Spleen (tissue), 13 donors: ENCODE data around the gene MAG. TPM values are rescaled to one million over a fixed set of nuclear protein-coding genes. Genes with fewer than 3 reads are reported as not detected.

Source experiments
- DNase-seq: peaks from one replicate; pipeline ENCODE4 v3.0.0-alpha.2; 2020
- H3K27ac ChIP-seq, 8 donors: fragments of 200-600 bp; sonication (generic) in 7 of 8; 1 replicate in 4 of 8; 2 replicates in 4 of 8; pipeline versions ENCODE4 v1.5.0 to v1.8.0; 2016 to 2021; ENCODE audit warnings: inconsistent platforms in 4 of 8, mild to moderate bottlenecking in 4 of 8, moderate library complexity in 1 of 8
- H3K27me3 ChIP-seq, 7 donors: fragments of 200-600 bp; sonication (generic) in 6 of 7; replicated peaks in 1 of 7; 1 replicate in 4 of 7; 2 replicates in 3 of 7; pipeline versions ENCODE4 v1.5.0 to v1.8.0; 2016 to 2021; ENCODE audit warnings: inconsistent platforms in 3 of 7, mild to moderate bottlenecking in 1 of 7
- H3K36me3 ChIP-seq, 6 donors: fragments of 200-600 bp; sonication (generic) in 5 of 6; 1 replicate in 4 of 6; 2 replicates in 2 of 6; pipeline versions ENCODE4 v1.5.0 to v1.8.0; 2016 to 2021; ENCODE audit warnings: inconsistent platforms in 2 of 6
- H3K4me1 ChIP-seq, 6 donors: fragments of 200-600 bp; sonication (generic) in 5 of 6; 1 replicate in 3 of 6; 2 replicates in 3 of 6; pipeline versions ENCODE4 v1.5.0 to v1.8.0; 2016 to 2021; ENCODE audit warnings: inconsistent platforms in 3 of 6
- H3K4me3 ChIP-seq, 8 donors: fragments of 200-600 bp; sonication (generic) in 7 of 8; 1 replicate in 4 of 8; 2 replicates in 4 of 8; pipeline versions ENCODE4 v1.5.0 to v1.8.0; 2016 to 2021; ENCODE audit warnings: inconsistent platforms in 4 of 8, mild to moderate bottlenecking in 4 of 8, moderate library complexity in 2 of 8
- H3K9me3 ChIP-seq, 8 donors: fragments of 200-600 bp; sonication (generic) in 7 of 8; 1 replicate in 4 of 8; 2 replicates in 4 of 8; pipeline versions ENCODE4 v1.5.0 to v1.8.0; 2016 to 2021; ENCODE audit warnings: inconsistent platforms in 4 of 8
- POLR2A ChIP-seq, 3 donors: fragments of 450-650 bp; IDR thresholded peaks; one replicate each; pipeline ENCODE4 v1.5.1; 2017; ENCODE audit warnings: antibody characterized with exemption in 3 of 3, mild to moderate bottlenecking in 1 of 3
- POLR2AphosphoS5 ChIP-seq, 3 donors: sonication (generic); formaldehyde crosslinking; IDR thresholded peaks; one replicate each; pipeline ENCODE4 v1.5.1; 2017; ENCODE audit warnings: antibody characterized with exemption in 3 of 3
- WGBS, 5 donors: extraction: QIAGEN DNeasy Blood & Tissue Kit in 3 of 5; methylation state at CpG; one replicate each; pipeline versions ENCODE4 v1.1.5 to v1.1.7; 2013 to 2018; 5-methylcytosine and 5-hydroxymethylcytosine counted together
- intact Hi-C: fragments of 100-400 bp; cut with DNase I; formaldehyde crosslinking; loops from one replicate; pipeline ENCODE4 v1.15.0; 2023; ENCODE audit warnings: low total_unique reads
- long read RNA-seq, 2 donors: transcript quantifications; one replicate each; lab custom pipeline, GENCODE V29; 2026
- polyA plus RNA-seq, 3 donors: library from polyadenylated mRNA; stranded (reverse); fragments of 200-250 nt; gene quantifications; one replicate each; pipeline ENCODE4 v1.2.1, GENCODE V29; 2013
- total RNA-seq, 7 donors: library from RNA; depleted of rRNA in 3 of 7; stranded (reverse); fragments of >200 nt in 3 of 7; fragmentation: NEBNext Ultra II Directional in 4 of 7; extraction: Animal tissue kit (Norgen Biotek cat#: 25700) in 4 of 7; gene quantifications; one replicate each; pipeline versions ENCODE4 v1.1.0 to v1.2.1, GENCODE V29; 2016 to 2021
- TF ChIP-seq, protein P1 (sequence below), 11 experiments: fragments of 200-600 bp in 7 of 11; fragments of 450-650 bp in 4 of 11; sonication (generic) in 4 of 11; IDR thresholded peaks in 8 of 11; conservative IDR thresholded peaks in 3 of 11; 1 replicate in 7 of 11; 2 replicates in 4 of 11; pipeline versions ENCODE4 v1.4.0 to v1.8.0; 2016 to 2021; ENCODE audit warnings: antibody characterized with exemption in 11 of 11, inconsistent platforms in 4 of 11, mild to moderate bottlenecking in 1 of 11
- donor health status: healthy with polysubstance abuse.
- donor health status: DM: no; HTN: no; CAD: no; lungs with moderate emphysema.
- donor health status: DM: no; HTN: no; CAD: no.
- donor health status: Bipolar disorder and iron deficiency.
- donor health status: healthy.
- donor health status: DM: no; HTN: no; CAD: no.
- donor health status: DM: yes; HTN: yes; CAD: no.

MAG gene, protein sequence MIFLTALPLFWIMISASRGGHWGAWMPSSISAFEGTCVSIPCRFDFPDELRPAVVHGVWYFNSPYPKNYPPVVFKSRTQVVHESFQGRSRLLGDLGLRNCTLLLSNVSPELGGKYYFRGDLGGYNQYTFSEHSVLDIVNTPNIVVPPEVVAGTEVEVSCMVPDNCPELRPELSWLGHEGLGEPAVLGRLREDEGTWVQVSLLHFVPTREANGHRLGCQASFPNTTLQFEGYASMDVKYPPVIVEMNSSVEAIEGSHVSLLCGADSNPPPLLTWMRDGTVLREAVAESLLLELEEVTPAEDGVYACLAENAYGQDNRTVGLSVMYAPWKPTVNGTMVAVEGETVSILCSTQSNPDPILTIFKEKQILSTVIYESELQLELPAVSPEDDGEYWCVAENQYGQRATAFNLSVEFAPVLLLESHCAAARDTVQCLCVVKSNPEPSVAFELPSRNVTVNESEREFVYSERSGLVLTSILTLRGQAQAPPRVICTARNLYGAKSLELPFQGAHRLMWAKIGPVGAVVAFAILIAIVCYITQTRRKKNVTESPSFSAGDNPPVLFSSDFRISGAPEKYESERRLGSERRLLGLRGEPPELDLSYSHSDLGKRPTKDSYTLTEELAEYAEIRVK
- 10 to 100 TPM in 3 of 7 donors, under 1 TPM in 2, not detected in 2; 0.26 to 55.2 (median 35.1) TPM for total RNA-seq
- polyA plus RNA-seq, result under 1 TPM; 0.07 to 0.42 (median 0.16) TPM
- long read RNA-seq, donor 1, result 0 reads
- long read RNA-seq, donor 2, result 0 reads

DNA sequence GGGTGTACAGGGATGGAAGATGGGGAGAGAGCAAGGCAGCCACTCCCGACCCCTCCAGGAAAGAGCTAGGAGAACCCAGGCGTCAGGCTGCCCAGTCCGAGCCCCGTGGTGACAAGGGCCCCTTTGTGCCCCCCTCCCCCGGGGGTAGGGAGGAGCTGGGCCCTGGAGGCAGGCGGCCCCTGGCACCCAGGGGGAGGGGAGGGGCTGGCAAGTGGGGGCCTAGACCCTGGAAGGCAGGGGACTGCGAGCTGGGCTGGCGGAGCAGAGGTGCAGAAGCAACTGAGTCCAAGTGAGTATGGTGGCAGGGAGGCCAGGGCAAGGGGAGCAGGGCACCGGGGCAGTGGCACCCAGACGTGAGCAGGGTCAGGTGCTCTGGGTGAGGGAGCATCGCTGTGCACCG is at the start of gene MAG:
TSS of gene MAG (plus strand) at position 246 of the 400 bp plus-strand sequence. CDS start 3,248 bp downstream, outside the sequence.
- Histone ChIP-seq H3K4me1 (peaks cover 7 to 22% (median 17%) of the 10 kb centered on the region in 6 donors), H3K4me3 (no peak within 1 kb of the TSS), H3K27ac (no peak within 1 kb of the TSS), H3K27me3 (peaks cover 0 to 17% (median 0%) of the 10 kb centered on the region in 7 donors), H3K36me3 (no peaks in the 10 kb centered on the region), H3K9me3 (no peaks in the 10 kb centered on the region)
- no peak for DNase-seq
- WGBS, 5 donors, result 71 to 84% (median 79%) methylated on average over 12 of the region's 12 CpGs
- TF ChIP-seq, protein P1, sequence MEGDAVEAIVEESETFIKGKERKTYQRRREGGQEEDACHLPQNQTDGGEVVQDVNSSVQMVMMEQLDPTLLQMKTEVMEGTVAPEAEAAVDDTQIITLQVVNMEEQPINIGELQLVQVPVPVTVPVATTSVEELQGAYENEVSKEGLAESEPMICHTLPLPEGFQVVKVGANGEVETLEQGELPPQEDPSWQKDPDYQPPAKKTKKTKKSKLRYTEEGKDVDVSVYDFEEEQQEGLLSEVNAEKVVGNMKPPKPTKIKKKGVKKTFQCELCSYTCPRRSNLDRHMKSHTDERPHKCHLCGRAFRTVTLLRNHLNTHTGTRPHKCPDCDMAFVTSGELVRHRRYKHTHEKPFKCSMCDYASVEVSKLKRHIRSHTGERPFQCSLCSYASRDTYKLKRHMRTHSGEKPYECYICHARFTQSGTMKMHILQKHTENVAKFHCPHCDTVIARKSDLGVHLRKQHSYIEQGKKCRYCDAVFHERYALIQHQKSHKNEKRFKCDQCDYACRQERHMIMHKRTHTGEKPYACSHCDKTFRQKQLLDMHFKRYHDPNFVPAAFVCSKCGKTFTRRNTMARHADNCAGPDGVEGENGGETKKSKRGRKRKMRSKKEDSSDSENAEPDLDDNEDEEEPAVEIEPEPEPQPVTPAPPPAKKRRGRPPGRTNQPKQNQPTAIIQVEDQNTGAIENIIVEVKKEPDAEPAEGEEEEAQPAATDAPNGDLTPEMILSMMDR (IDR thresholded peaks at IDR 0.05 in 8 of 11, conservative IDR thresholded peaks at IDR 0.05 in 3 of 11), result no peak
- TF ChIP-seq POLR2AphosphoS5 (IDR thresholded peaks at IDR 0.05) (no peak), POLR2A (IDR thresholded peaks at IDR 0.05) (no peak)
- intact Hi-C loops, result no loop called here

DNA sequence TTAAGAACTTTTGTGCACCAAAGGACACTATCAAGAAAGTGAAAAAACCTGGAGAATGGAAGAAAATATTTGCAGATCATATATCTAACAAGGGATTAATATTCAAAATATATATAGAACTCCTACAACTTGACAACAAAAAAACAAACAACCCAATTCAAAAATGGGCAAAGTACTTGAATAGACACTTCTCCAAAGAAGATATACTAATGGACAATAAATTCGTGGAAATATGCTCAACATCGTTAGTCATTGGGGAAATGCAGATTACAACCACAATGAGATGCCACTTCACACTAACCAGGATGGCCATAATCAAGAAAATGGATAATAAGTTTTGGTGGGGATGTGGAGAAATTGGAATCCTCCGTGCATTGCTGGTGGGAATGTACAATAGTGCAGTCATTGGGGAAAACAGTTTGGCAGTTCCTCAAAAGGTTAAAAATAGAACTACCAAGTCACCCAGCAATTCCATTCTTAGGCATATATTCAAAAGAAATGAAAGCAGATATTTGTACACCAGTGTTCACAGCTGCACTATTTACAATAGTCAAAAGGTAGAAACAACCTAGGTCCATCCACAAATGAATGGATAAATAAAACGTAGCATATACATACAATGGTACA is 45.4 kb upstream of the MAG start:
- intact Hi-C loops, result no loop called here
- peaks cover 0 to 43% (median 11%) of the 10 kb centered on the region in 7 donors for H3K27me3 ChIP-seq
- WGBS, 5 donors, result 59 to 69% (median 64%) methylated on average over 4 of the region's 4 CpGs
- H3K4me1 ChIP-seq, result peaks cover 13 to 49% (median 34%) of the 10 kb centered on the region in 6 donors
- peaks cover under 1 to 19% (median 5%) of the 10 kb centered on the region in 8 donors for H3K9me3 ChIP-seq
- no peak overlapping the region for H3K27ac ChIP-seq
- peaks cover 0 to 13% (median 0%) of the 10 kb centered on the region in 6 donors for H3K36me3 ChIP-seq
- H3K4me3 ChIP-seq, result no peak overlapping the region
- TF ChIP-seq POLR2A (IDR thresholded peaks at IDR 0.05), result no peak
- TF ChIP-seq, protein P1 (IDR thresholded peaks at IDR 0.05 in 8 of 11, conservative IDR thresholded peaks at IDR 0.05 in 3 of 11), result no peak
- DNase-seq, result no peak

DNA sequence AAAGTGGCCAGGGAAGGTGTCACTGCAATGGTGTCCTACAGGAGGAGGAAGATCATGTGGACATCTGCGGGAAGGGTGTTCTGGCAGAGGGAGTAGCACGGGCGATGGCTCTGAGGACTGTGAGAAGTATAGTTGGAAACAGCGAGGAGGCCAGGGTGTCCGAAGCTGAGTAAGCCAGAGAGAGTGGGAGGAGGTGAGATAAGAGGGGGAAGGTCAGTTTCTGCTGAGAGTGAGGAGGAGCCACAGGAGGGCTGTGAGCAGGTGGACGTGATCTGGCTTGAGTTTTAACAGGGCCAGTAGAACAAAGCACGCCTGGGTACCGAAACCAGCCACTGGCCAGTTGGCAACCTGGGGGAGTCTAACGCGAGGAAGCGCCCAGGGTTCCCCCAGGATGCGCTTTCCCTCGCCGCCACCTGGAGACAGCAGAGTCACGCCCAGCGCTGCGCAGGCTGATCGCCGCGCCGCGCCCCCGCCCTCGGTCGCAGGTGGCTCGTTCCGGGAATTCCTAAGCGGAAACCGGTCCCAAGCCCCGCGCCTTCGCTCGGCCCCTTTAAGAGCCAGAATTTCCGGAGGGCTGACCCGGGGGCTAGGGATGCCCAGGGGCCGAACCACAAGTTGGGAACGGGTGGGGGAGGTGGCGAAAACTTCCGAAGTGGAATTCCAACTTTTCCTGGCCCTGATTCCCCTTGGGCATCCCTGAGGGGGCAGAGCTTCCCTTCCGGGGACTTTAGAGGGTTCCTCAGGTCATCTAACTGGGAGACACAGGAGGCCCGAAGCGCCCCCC is 44.2 kb upstream of the MAG start:
- Histone ChIP-seq H3K4me3 (peak overlapping the region; percentile 54 to 89 (median 58)), H3K9me3 (peaks cover 0 to 11% (median 0%) of the 10 kb centered on the region in 8 donors), H3K36me3 (peaks cover 0 to 13% (median 0%) of the 10 kb centered on the region in 6 donors), H3K27ac (peak overlapping the region; percentile 72 to 90 (median 81)), H3K27me3 (peaks cover 0 to 43% (median 11%) of the 10 kb centered on the region in 7 donors), H3K4me1 (peaks cover 13 to 49% (median 34%) of the 10 kb centered on the region in 6 donors)
- TF ChIP-seq, protein P1 (IDR thresholded peaks at IDR 0.05 in 8 of 11, conservative IDR thresholded peaks at IDR 0.05 in 3 of 11), result peak in 8 of 11 experiments; percentile 24 to 63 (median 52)
- TF ChIP-seq POLR2A (IDR thresholded peaks at IDR 0.05), result no peak
- TF ChIP-seq POLR2AphosphoS5 (IDR thresholded peaks at IDR 0.05), result no peak
- peak; percentile 87 for DNase-seq
- intact Hi-C loops, result no loop called here
- WGBS, 5 donors, result 5 to 23% (median 5%) methylated on average over 8 to 42 of the region's 42 CpGs
